GM12801 (cell line): Measurements from ENCODE around the gene SDHD.

Experiments
- TF ChIP-seq, protein P1 (sequence below): IDR thresholded peaks from one replicate; pipeline ENCODE4 v1.5.1; 2011; ENCODE audit warnings: control low read depth; ENCODE audit not compliant: insufficient read length; ENCODE audit errors: extremely low read depth

SDHD gene

DNA sequence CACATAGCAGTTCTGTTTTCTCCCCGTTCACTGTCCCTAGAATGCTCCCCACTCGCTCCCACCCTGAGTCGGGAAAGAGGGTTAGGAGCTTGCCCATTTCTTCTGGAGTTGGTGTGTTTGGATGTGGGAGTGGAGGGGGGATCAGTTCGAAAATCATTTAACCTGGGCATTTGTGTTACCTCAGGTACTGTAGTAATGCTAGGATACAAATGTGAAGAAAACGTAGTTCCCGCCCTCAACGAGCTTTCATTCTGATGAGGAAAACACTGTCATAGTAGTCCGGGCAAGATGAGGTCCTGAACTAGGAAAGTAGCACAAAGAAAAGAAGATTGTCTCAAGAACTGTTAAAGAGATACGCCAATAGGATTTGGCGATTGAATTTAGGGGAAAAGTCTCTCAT lies 539 bp downstream of the SDHD start:
- TF ChIP-seq, protein P1, sequence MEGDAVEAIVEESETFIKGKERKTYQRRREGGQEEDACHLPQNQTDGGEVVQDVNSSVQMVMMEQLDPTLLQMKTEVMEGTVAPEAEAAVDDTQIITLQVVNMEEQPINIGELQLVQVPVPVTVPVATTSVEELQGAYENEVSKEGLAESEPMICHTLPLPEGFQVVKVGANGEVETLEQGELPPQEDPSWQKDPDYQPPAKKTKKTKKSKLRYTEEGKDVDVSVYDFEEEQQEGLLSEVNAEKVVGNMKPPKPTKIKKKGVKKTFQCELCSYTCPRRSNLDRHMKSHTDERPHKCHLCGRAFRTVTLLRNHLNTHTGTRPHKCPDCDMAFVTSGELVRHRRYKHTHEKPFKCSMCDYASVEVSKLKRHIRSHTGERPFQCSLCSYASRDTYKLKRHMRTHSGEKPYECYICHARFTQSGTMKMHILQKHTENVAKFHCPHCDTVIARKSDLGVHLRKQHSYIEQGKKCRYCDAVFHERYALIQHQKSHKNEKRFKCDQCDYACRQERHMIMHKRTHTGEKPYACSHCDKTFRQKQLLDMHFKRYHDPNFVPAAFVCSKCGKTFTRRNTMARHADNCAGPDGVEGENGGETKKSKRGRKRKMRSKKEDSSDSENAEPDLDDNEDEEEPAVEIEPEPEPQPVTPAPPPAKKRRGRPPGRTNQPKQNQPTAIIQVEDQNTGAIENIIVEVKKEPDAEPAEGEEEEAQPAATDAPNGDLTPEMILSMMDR: no peak

DNA sequence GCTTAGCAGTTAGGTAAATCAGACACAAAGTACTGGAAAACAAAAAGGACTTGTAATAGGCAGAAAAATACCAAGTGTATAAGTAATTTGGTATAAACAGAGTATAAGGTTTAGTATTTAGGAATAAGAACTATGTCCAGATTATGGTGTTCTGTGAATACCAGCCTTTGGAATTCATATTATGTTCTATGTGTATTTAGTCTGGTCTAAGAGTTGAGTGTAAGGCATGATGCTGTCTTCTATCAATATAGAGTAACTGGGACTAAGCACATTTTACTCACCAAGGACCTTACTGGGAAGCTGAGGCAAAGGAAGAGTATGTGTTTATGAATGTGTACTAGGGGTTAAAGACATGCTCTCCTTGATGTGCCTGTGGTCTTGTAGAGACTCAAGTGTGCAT lies 9.5 kb downstream of the SDHD start:
- TF ChIP-seq, protein P1: no peak

DNA sequence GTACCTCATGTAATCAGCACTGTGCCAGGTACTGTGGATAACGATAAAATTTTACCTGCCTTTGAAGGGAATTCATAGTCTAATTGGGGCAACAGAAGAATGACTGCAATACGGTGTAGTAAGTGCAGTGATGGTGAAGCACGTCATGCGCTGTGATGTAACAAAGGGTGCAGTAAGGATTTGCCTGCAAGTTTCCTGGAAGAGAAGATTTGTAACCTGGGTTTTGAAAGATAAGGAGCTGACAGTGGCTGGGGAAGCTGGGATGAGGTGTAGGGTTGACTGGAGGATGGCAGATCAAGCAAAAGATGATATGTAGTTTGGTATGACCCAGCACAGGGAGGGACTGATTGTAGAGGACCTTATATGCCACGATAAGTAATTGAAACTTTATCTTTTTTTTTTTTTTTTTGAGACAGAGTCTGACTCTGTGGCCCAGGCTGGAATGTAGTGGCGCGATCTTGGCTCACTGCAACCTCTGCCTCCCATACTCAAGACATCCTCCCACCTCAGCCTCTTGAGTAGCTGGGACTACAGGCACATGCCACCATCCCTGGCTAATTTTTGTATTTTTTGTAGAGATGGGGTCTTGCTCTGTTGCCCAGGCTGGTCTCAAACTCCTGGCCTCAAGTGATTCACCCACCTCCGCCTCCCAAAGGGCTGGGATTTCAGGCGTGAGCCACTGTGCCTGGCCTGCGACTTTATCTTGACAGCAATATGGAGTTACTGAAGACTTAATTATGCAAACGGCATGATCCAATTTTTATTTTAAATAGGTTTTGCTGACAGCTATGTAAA lies 11.3 kb downstream of the SDHD start:
- TF ChIP-seq, protein P1: no peak

DNA sequence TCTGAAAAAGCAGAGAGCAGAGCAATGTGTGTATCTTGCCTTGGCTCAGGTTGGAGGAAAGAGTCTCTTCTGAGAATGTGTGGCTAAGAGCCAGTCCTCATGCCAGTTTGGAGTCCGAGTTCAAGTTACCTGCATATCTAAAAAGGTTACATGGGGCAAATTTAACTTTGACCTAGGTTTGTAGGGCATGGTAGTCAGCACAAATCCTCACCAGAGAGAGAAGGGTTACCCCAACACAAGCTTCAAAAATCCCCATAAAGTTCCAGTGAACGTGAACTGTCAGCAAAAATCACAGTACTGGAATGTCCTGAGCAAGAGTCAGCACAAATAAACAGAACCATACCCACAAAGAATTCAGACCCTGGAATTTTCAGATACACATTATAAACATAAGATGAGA lies 13.8 kb downstream of the SDHD start:
- TF ChIP-seq, protein P1: no peak

DNA sequence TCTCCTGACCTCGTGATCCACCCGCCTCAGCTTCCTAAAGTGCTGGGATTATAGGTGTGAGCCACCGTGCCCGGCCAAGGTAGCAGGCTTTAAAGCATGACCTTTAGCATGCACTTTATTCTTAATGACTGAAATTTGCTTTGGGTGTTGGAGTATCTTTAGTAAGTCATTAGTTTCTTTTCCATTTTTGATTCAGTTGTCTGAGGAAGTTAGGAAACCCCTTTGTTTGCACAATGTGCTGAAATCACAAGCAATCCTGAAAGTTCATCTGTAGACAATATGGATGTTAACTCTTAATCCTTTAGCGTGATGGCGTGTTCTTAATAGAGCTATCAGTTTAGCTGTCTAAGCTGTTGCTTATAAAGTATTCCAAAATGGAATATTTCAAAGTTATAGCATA lies 16.8 kb downstream of the SDHD start:
- TF ChIP-seq, protein P1: no peak

DNA sequence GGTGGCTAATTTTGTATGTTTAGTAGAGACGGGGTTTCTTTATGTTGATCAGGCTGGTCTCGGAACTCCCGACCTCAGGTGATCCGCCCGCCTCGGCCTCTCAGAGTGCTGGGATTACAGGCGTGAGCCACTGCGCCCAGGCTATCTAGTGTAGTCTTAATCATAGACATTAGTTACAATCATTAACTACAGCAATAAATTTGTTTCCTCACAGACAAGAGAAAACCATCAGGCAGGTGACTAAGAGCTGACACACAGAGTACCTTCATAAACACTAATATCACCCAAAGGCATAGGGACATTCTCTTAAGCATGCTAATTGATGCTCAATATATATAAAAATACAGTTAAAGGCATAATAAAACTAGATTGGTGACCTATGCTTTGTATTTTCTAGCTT lies 19.4 kb downstream of the SDHD start:
- TF ChIP-seq, protein P1: no peak

DNA sequence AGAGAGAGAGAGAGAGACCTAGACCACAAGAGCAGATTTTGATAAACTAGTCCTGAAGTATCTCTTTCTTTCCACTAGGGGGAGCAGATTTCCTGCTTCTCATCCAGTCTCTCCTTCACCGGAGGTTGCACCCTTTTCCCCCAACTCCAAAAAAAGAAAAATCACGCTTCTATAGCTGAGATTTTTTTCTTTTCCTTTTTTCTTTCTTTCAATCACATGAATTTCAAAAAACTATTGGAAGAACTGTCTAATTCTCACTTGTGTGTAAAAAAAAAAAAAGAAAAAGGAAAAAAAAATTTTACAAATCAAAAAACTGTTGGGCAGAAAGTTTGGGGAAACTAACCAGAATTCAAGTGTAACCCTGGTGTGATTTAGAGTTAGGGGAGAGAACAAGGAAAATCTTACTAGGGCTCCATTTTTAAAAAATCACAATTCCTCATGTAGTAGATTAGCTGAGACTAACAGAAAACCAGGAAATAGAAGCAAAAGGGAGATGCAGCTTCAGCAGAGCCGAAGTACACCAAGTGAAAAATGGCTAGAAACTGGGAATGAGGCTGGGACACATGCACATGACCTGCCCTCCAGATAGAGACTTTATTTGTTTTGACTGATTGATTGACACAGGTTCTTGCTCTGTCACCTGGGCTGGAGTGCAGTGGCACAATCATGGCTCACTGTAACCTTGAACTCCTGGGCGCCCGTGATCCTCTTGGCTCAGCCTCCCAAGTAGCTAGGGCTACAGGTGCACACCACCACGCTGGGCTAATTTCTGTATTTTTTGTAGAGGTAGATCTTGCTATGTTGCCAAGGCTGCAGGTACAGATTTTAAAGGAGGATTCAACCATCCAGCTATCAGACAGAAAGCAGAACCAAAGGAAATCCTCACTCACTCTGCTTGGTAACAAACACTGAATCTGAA lies 27.1 kb downstream of the SDHD start:
- TF ChIP-seq, protein P1: no peak
